ENCODE measurements around the gene MED13.

- TF ChIP-seq POLR2A (IDR thresholded peaks at IDR 0.05; ENCODE audit: low read depth, low read length) = no peak
- no peak for TF ChIP-seq POLR2AphosphoS5 (IDR thresholded peaks at IDR 0.05; ENCODE audit: low read depth, low read length)
These were observed 109.5 kb downstream of the MED13 start for GRCh38 chr17:61955619-61956018.

Measured in GM12892 (cell line).